SK-N-SH treated with all-trans-retinoic acid at 6 μM for 48 hours (cell line): ENCODE results near the gene CCDC106.

ENCODE experiments used
- ATAC-seq: fragments of 200-7000 bp; cut with Tn5 transposase; 3 replicates; pipeline ENCODE4 v1.9.1; 2020; ENCODE audit warnings: mild to moderate bottlenecking, moderate library complexity
- BACH2 ChIP-seq: fragments of 250-450 bp; sonication (Bioruptor Pico); IDR thresholded peaks from 2 replicates; pipeline ENCODE4 v1.9.0; 2021; ENCODE audit warnings: mild to moderate bottlenecking, borderline replicate concordance
- CREB5 ChIP-seq: fragments of 250-450 bp; sonication (Bioruptor Pico); IDR thresholded peaks from 2 replicates; pipeline ENCODE4 v1.5.1; 2020; ENCODE audit warnings: low read depth, mild to moderate bottlenecking, moderate library complexity
- CSDC2 ChIP-seq: fragments of 250-450 bp; sonication (Bioruptor Pico); IDR thresholded peaks from 2 replicates; pipeline ENCODE4 v1.5.0; 2020; ENCODE audit warnings: mild to moderate bottlenecking, moderate library complexity
- ESRRG ChIP-seq: fragments of 250-450 bp; sonication (Bioruptor Pico); IDR thresholded peaks from 2 replicates; pipeline ENCODE4 v1.6.1; 2021; ENCODE audit warnings: mild to moderate bottlenecking
- GLIS3 ChIP-seq: fragments of 250-450 bp; sonication (Bioruptor Pico); IDR thresholded peaks from 2 replicates; pipeline ENCODE4 v1.5.0; 2020; ENCODE audit warnings: mild to moderate bottlenecking, moderate library complexity
- OSR1 ChIP-seq: fragments of 250-450 bp; sonication (Bioruptor Pico); IDR thresholded peaks from 2 replicates; pipeline ENCODE4 v1.8.0; 2022; ENCODE audit warnings: moderate library complexity, mild to moderate bottlenecking, inconsistent platforms
- PPARA ChIP-seq: fragments of 250-450 bp; sonication (Bioruptor Pico); IDR thresholded peaks from 2 replicates; pipeline ENCODE4 v1.5.0; 2020; ENCODE audit warnings: mild to moderate bottlenecking, borderline replicate concordance
- RARB ChIP-seq: fragments of 250-450 bp; sonication (Bioruptor Pico); IDR thresholded peaks from 2 replicates; pipeline ENCODE4 v1.8.0; 2021; ENCODE audit warnings: mild to moderate bottlenecking, moderate library complexity
- SNAI2 ChIP-seq: fragments of 250-450 bp; sonication (Bioruptor Pico); IDR thresholded peaks from 2 replicates; pipeline ENCODE4 v1.5.0; 2020; ENCODE audit warnings: mild to moderate bottlenecking, moderate library complexity
- TCF4 ChIP-seq: fragments of 250-450 bp; sonication (Bioruptor Pico); IDR thresholded peaks from 2 replicates; pipeline ENCODE4 v1.8.0; 2021; ENCODE audit warnings: mild to moderate bottlenecking, moderate library complexity, borderline replicate concordance
- TOX ChIP-seq: fragments of 250-450 bp; sonication (Bioruptor Pico); IDR thresholded peaks from 2 replicates; pipeline ENCODE4 v1.8.0; 2021; ENCODE audit warnings: mild to moderate bottlenecking, moderate library complexity, borderline replicate concordance
- TSHZ2 ChIP-seq: fragments of 250-450 bp; sonication (Bioruptor Pico); IDR thresholded peaks from 2 replicates; pipeline ENCODE4 v1.5.0; 2020; ENCODE audit warnings: mild to moderate bottlenecking, moderate library complexity
- ZC3H10 ChIP-seq: fragments of 250-450 bp; sonication (Bioruptor Pico); IDR thresholded peaks from 2 replicates; pipeline ENCODE4 v1.5.1; 2021; ENCODE audit warnings: mild to moderate bottlenecking, moderate library complexity
- ZFP3 ChIP-seq: fragments of 250-450 bp; sonication (Bioruptor Pico); IDR thresholded peaks from 2 replicates; pipeline ENCODE4 v1.5.0; 2020; ENCODE audit warnings: mild to moderate bottlenecking, moderate library complexity
- ZFP30 ChIP-seq: fragments of 450-650 bp; formaldehyde crosslinking; IDR thresholded peaks from 2 replicates; pipeline ENCODE4 v1.5.0; 2022; ENCODE audit warnings: mild to moderate bottlenecking, moderate library complexity
- ZNF565 ChIP-seq: fragments of 450-650 bp; formaldehyde crosslinking; conservative IDR thresholded peaks from 2 replicates; pipeline ENCODE4 v1.5.0; 2020; ENCODE audit warnings: low read depth, mild to moderate bottlenecking, moderate library complexity
- ZNF70 ChIP-seq: fragments of 450-650 bp; formaldehyde crosslinking; IDR thresholded peaks from 2 replicates; pipeline ENCODE4 v1.5.0; 2020; ENCODE audit warnings: mild to moderate bottlenecking, moderate library complexity
- TF ChIP-seq, protein P1 (sequence below): fragments of 250-450 bp; sonication (Bioruptor Pico); IDR thresholded peaks from 2 replicates; pipeline ENCODE4 v1.8.0; 2021; ENCODE audit warnings: low read depth, mild to moderate bottlenecking, moderate library complexity, borderline replicate concordance
- TF ChIP-seq, protein P2 (sequence below): fragments of 250-450 bp; sonication (Bioruptor Pico); IDR thresholded peaks from 2 replicates; pipeline ENCODE4 v1.5.1; 2021; ENCODE audit warnings: mild to moderate bottlenecking, moderate library complexity

The CCDC106 gene

GRCh38 chr19:55643003-55643886, 4.8 kb upstream of the CCDC106 start, which contains the start of gene ZNF581 (continued):
- TF ChIP-seq, protein P1, sequence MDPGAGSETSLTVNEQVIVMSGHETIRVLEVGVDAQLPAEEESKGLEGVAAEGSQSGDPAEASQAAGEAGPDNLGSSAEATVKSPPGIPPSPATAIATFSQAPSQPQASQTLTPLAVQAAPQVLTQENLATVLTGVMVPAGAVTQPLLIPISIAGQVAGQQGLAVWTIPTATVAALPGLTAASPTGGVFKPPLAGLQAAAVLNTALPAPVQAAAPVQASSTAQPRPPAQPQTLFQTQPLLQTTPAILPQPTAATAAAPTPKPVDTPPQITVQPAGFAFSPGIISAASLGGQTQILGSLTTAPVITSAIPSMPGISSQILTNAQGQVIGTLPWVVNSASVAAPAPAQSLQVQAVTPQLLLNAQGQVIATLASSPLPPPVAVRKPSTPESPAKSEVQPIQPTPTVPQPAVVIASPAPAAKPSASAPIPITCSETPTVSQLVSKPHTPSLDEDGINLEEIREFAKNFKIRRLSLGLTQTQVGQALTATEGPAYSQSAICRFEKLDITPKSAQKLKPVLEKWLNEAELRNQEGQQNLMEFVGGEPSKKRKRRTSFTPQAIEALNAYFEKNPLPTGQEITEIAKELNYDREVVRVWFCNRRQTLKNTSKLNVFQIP (CRISPR knock-in tag), result no peak
- TF ChIP-seq ZFP3 (CRISPR knock-in tag), result no peak
- peak; percentile 81; the same call in 1 of the 2 replicates for TF ChIP-seq GLIS3 (CRISPR knock-in tag)
- 0 out of 2 replicates have a peak, but pooled peaks have one; percentile 36 for TF ChIP-seq CSDC2 (CRISPR knock-in tag)
- no peak for TF ChIP-seq ZC3H10 (CRISPR knock-in tag)
- no peak for TF ChIP-seq PPARA
- no peak for TF ChIP-seq RARB (CRISPR knock-in tag)
- TF ChIP-seq OSR1 (CRISPR knock-in tag), result no peak
- TF ChIP-seq TSHZ2, result no peak; the same call in 1 of the 2 replicates

DNA sequence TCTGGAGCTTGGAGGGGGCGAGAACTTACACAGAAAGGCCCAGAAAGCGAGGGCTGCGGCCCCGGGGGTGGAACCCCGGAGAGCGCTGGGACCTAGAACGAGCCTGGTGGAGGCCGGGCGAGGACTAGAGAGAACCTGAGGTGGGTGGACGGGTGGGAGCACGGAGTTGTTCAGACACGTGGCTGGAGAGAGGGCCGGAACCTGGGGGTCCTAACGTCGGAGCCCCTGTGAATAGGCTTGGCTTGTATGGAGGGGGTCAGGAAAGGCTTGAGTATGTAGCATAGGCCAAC, 4.2 kb upstream of the CCDC106 start:
- no peak for ATAC-seq
- TF ChIP-seq RARB (CRISPR knock-in tag), result 0 out of 2 replicates have a peak, but pooled peaks have one; percentile 34
- TF ChIP-seq, protein P2, sequence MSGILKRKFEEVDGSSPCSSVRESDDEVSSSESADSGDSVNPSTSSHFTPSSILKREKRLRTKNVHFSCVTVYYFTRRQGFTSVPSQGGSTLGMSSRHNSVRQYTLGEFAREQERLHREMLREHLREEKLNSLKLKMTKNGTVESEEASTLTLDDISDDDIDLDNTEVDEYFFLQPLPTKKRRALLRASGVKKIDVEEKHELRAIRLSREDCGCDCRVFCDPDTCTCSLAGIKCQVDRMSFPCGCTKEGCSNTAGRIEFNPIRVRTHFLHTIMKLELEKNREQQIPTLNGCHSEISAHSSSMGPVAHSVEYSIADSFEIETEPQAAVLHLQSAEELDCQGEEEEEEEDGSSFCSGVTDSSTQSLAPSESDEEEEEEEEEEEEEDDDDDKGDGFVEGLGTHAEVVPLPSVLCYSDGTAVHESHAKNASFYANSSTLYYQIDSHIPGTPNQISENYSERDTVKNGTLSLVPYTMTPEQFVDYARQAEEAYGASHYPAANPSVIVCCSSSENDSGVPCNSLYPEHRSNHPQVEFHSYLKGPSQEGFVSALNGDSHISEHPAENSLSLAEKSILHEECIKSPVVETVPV (CRISPR knock-in tag), result no peak

GRCh38 chr19:55644191-55644833, 3.7 kb upstream of the CCDC106 start:
- no peak for TF ChIP-seq ZFP30 (CRISPR knock-in tag)
- no peak for ATAC-seq

- no peak for ATAC-seq
- TF ChIP-seq OSR1 (CRISPR knock-in tag) (no peak), CREB5 (CRISPR knock-in tag) (no peak), TOX (CRISPR knock-in tag) (no peak), ZNF565 (CRISPR knock-in tag) (no peak), TCF4 (no peak), ZNF70 (CRISPR knock-in tag) (no peak), ESRRG (CRISPR knock-in tag) (no peak), ZFP30 (CRISPR knock-in tag) (no peak), CSDC2 (CRISPR knock-in tag) (no peak), SNAI2 (no peak), GLIS3 (CRISPR knock-in tag) (no peak), ZFP3 (CRISPR knock-in tag) (no peak), BACH2 (no peak), RARB (CRISPR knock-in tag) (no peak), ZC3H10 (CRISPR knock-in tag) (no peak)
- TF ChIP-seq, protein P2 (CRISPR knock-in tag), result no peak
These were observed 3.0 kb upstream of the CCDC106 start for GRCh38 chr19:55644842-55645511.
